ENCODE data around the gene ZBBX. TPM values are rescaled to one million over a fixed set of nuclear protein-coding genes. Genes with fewer than 3 reads are reported as not detected.
"Not testable (repeated sequence)": the region's sequence is repeated elsewhere in the genome, so short reads cannot be mapped to it uniquely, and the experiment has no call there.

Gene ZBBX, protein sequence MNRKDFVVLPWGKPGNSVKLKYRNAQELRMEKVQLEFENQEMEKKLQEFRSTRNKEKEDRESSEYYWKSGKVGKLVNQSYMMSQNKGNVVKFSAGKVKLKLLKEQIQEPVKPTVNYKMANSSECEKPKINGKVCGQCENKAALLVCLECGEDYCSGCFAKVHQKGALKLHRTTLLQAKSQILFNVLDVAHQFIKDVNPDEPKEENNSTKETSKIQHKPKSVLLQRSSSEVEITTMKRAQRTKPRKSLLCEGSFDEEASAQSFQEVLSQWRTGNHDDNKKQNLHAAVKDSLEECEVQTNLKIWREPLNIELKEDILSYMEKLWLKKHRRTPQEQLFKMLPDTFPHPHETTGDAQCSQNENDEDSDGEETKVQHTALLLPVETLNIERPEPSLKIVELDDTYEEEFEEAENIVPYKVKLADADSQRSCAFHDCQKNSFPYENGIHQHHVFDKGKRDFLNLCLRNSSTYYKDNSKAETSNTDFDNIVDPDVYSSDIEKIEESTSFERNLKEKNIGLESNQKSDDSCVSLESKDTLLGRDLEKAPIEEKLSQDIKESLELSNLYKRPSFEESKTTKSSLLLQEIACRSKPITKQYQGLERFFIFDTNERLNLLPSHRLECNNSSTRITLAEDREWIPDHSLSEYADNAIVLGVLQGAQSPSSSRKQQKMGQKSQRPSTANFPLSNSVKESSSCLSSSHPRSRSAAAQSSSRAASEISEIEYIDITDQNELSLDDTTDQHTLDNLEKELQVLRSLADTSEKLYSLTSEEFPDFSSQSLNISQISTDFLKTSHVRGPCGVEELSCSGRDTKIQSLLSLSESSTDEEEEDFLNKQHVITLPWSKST
- polyA plus RNA-seq (ENCODE audit: insufficient read length in 12 of 12) = under 1 TPM in 5 of 12 donors, not detected in 7; 0.08 to 0.19 (median 0.16) TPM
- long read RNA-seq, donor 1 = 0 reads
- long read RNA-seq, donor 2 = 0 reads
- long read RNA-seq, donor 3 = 0 reads
- long read RNA-seq, donor 4 = 0 reads
- long read RNA-seq, donor 5 = 0 reads
- long read RNA-seq, donor 6 = 0 reads
- long read RNA-seq, donor 7 = 0 reads
- long read RNA-seq, donor 8 = 0 reads
- long read RNA-seq, donor 9 = 0 reads
- long read RNA-seq, donor 10 = 0 reads
- long read RNA-seq, donor 11 = 0 reads

DNA sequence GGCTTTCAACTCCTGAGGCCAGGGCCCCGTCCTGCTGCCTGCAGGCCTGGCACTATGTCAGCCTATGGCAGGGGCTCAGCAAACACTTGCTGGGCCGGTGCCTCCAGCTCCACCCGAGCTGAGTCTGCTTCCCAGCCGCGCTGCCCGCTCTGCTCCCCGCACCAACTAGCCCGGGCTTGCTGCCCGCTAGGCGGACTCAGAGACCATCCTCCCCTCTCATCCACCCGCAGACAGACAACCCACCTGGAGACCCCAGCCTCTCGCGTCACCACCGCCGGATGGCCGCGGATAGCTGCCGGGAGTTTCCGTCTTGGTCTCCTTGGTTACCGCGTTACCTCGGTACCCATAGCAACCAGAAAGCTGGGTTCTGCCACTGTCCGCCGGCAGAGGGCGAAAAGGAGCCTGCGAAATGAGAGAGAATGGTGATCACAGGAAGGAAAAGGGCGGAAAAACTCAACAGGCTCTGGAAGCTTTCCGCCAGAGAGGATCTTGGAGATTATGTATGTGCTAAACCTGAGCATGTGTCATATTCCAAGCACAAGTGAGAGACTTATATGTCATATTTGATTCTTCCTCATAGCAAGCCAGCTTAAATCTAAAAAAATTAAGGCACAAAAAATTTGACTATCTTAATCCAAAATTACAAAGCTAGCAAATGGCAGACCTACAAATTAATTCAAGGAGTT is at the start of gene ZBBX:
Gene ZBBX, minus strand, starts transcription at position 294 of the 686 bp plus-strand sequence. CDS start 7,396 bp downstream, outside the sequence.
- peak; percentile 82 for DNase-seq

DNA sequence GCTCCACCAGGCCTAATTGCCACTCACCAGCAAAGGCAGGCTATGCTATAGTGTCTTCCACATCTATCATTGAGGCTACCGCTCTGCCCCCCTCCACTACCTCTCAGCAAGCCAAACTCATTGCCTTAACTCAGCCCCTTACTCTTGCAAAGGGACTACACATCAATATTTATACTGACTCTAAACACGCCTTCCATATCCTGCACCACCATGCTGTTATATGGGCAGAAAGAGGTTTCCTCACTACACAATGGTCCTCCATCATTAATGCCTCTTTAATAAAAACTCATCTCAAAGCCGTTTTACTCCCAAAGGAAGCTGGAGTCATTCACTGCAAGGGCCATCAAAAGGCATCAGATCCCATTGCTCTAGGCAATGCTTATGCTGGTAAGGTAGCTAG is 46.9 kb upstream of the ZBBX start:
- not testable (repeated sequence) for DNase-seq

DNA sequence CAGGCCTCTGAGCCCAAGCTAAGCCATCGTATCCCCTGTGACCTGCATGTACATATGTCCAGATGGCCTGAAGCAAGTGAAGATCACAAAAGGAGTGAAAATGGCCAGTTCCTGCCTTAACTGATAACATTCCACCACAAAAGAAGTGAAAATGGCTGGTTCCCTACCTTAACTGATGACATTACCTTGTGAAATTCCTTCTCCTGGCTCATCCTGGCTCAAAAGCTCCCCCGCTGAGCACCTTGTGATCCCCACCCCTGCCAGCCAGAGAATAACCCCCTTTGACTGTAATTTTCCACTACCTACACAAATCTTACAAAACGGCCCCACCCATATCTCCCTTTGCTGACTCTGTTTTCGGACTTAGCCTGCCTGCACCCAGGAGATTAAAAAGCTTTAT is 42.3 kb upstream of the ZBBX start:
- not testable (repeated sequence) for DNase-seq

DNA sequence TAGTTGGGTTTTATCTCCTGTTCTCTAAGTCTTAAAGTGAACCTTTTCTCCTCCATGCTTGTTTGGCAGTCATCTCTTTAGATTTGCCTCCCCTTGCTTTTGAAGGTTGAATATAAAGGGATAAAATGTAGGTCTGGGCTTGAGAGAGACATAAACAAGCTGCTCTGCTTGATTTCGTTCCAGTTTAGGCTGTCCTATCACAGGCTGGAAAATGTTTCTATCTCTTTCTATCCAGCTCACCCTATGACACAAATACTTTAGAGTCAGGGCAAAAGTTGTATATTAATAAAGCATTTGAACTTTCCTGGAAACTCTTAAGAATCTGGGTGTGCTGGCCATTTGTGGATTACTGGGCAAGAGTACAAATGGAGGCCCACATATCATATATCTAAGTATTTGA is 29.5 kb upstream of the ZBBX start:
- peak; percentile 20 for DNase-seq

DNA sequence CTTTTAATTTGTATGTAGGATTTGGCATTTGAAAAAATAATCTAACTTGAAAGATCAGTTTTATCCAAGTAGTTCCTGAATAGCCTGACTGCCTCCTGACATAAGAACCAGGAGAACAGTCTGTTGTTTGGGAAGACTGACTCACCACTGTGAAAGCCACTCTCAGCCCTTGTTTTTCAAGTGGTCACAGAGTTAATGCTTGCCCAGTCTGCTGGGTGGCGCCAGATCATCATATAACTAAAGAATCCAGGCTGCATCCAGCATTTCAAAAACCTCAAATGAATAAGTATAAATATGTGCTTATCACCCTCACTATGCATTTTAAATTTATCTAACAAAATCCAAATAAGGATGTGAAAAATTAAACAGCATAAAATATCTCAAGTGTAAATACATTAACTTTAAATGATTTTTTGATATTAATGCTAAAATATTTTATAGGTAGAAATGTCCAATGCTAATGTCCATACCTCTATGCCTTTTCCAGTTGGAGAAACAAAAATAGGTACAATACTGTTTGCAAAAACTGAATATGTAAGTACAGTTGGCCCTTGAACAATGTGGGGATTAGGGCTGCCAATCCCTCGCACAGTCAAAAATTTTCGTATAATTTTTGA is 26.9 kb upstream of the ZBBX start:
- DNase-seq = peak; percentile 49

DNA sequence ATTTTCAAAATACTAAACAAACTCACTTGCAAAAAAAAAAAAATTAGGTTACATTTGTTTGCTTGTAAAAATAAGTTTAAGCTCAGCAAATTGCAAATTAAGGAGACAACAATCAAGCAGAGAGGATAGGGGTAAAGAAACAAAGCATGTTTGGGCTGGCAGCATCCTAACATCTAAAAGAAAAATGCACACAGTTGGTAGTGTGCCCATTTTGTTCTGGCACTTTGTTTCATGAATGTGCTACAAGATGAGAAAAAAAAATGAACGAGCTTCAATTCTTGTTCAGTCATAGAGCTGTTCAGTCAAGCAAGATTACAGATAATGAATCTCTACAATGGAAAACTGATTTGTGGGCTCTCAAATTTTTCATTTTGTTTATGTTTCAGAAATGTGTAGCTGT is 17.7 kb upstream of the ZBBX start:
- no peak for DNase-seq

DNA sequence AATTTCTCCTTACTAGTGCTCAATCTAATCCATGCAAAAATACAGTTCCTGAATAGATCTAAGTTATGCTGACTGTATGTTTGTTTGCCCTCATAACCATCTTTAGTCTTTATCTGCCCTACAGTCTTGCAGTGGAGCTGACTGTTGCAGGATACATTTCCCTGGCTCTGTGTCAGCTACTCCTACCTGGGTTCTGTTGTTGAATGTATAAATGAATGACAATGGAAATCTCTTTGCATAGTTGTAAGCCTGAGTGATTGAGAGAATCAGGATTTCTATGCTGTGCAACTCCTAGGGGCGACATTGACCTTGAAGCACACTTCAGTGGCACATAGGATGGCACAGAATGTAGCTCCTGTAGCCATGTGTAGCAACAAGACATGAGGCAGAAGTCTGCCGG is 16.0 kb upstream of the ZBBX start:
- no peak for DNase-seq

DNA sequence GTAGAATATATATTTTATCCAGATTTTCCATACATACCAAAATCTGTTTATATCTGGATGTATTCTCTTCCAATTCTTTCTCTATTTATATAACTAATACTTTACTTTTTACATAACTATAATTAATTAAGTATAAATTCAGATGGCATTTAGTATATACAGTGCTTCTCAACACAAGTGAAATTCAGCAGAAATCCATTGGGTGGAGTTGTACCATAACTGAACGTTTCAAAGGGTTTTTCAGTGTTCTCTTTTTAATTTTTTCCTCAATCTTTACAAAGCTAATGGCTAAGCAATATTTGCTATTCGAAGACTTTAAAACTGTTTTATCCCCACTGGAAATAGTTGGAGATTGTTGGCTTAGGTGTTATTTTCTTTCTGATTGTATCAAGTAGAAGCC is 13.9 kb upstream of the ZBBX start:
- no peak for DNase-seq

DNA sequence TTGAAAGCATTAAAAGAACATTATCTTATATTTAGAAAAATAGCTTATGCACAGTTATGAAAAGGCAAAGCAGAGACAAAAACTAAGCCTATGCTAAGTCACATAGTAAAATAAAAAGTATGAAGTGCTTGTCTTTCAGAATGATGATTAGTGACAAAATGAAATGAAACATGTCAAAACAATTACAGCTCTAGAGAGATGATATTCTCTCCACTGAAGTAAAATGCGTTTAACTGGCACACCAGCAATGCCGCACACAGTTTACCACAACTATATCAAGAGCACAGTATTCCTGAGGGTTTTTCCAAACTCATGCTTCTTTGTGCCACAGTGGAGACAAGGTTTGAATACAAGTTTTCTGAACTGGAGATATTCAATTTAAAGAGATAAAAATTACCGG is 2.1 kb upstream of the ZBBX start:
- DNase-seq = no peak

DNA sequence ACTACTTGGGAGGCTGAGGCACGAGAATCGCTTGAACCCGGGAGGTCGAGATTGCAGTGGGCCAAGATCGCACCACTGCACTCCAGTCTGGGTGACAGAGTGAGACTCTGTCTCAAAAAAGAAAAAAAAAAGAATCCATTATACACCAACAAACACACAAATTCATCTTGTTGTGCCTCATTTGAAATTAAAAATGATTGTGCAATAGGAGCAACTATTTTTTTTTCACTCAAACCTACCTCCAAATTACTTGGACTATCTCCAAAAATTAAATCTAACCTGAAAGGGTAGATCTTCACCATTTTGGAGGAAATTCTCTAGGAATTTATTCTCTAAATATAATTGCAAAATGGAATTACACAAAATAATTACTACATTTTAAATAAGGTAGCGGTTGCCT is 4.6 kb downstream of the ZBBX start:
- DNase-seq = no peak

DNA sequence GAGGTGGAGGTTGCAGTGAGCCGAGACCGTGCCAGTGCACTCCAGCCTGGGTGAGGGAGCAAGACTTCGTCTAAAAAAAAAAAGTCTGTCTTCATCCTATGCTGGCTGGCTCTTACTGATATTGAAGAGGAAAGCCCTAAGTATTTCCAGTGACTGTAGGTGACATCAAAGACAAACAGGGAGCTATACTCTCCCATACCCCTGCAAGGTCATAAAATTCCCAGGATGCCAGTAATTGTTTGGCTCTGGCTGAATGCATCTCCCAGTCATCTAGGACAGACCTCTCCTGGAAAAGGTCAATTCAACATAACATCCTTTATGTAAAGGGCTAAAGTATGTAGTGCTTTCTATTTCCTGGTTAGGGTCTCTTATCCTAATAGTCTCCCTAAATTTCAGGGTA is 8.0 kb downstream of the ZBBX start:
- DNase-seq = no peak

DNA sequence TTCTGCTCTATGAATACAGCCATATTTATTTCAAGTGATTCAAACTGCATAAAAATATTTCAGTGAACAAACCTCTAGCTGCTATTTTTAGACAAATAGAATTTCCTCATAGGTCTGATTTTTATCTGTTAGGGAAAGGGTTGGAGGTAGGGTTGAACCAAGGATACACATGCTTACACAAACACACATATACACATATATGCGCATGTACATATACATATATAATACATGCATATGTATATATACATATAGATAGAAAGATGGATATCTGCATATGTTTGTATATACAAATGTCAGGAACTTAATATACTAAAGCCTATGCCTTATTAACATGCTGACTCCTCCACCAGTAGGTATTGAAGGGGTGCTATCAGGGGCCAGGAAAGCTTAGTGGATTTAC is 18.1 kb downstream of the ZBBX start:
- DNase-seq = no peak

DNA sequence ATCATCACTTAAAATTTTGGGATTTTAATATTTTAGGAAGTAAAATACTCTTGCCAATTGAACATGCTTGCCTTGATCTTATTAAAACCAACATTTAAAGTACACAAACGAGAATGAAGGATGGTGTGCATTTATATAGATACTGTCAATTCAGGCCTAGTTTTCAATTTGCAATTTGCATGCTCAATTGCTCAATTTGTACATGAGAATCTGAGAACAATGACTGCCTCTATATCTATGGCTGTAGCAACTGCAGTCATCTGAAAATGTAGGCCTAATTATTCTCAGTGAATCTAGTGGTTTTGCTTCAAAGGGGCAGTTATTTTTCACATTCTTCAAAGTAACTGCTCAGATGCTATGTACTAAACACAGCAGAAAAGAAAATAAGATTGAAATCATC is 18.8 kb downstream of the ZBBX start:
- no peak for DNase-seq

DNA sequence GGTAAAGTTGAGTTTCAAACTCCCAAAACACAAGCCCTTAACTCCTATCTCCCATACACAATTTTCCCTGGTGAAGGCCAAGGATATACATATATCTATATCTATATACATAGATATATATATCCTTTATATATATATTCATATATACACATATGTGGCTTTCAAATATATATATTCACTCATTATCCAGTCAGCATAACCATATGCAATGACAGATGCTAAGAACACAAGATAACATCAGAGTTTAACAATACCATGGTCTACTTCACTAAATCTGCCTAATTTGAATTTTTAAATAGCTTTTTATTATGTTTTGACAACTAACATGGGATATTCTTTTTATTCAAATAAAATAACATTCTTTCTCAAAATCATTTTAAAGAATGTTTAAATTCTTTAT is 24.7 kb downstream of the ZBBX start:
- DNase-seq = no peak

DNA sequence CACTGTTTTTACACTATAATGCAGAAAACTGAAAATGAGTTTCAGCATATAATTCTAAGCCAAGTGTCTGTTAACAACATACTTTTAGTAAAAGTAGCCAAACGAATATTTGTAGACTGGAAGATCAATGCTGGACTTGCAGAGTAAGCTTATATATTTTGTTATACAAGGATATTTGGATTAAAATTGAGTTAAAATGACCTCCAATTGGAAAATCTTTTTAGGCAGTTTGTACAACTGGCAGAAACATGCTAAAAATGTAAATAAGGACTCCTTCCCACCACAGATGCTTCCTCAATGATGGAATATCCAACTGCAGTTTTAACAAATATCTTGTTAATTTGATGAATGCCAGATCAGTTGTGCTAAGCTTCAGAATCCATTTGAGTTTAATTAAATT is 25.3 kb downstream of the ZBBX start:
- no peak for DNase-seq

DNA sequence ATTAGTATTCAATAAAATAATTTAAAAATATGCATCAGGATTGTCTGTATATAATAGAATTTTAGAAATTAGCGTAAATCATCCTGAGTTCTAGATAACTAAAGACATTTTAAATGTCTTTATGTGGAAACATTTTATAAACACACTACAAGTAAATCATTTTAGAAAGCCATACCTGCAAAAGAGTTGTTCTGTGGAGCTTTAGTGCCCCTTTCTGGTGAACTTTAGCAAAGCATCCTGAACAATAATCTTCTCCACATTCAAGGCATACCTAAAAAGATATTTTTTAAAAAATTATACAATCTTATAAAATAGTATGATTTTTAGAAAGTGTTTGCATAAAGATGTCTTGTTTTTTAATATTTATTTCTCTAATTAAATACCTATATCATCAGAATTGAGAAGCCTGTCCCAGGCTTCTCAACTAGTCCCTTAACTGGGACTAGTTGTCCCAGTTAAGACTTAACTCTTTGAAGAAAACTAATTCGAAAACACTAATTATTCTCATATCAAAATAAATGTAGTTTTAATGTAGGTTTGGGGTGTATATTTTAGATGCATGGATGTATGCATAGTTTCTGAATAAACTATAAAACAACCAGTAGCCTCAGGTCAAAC is 29.7 kb downstream of the ZBBX start:
- DNase-seq = peak; percentile 28

DNA sequence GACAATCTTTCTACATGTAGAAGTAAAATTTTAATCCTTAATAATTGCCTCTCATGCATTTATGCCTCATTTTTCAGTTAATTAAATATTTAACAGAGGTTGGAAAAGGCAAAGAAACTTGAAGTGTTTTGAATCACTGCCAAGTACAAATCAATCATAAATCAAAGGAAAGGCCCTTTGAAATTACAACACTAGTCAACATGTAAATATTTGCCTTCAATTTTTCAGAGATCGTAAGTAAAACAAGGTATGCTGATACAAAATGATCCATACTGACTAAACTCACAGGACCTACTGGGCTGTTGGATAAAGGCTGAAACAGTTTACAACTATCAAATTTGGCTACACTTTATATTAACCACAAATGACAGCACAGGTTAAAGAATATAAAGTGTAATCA is 33.9 kb downstream of the ZBBX start:
- DNase-seq = no peak

DNA sequence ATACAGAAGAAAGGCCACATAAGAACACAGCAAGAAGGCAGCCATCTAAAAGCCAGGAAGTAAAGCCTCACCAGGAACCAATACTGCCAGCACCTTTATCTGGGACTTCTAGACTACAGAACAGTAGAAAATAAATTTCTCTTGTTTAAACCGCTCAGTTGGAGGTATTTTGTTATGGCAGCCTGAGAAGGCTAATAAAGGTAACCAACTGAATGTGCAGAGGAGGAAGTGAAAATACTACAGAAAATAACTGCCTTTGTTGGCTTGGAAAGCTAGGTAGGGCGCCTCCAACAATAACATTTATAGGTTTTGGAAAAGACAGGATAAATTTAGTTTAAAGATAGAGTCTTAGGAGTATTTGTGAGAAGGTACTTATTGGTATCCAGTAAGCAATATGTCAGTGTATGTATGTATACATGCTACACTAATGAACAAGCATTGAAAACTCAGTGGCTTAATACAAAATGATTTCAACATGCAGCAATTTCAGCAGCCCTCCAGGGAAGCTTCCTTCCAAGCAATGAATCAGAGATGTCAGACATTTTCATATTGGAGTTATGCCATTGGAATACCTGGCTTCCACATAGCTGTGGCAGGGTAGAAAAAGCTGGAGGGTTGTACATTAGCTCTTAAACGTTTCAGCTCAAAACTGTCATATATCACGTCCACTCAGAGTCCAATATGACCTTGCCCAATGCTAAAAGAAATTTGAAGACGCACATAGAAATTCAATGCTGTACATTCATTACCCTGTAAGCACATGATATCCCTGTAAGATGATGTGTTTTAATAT is 48.9 kb downstream of the ZBBX start:
- DNase-seq = no peak

DNA sequence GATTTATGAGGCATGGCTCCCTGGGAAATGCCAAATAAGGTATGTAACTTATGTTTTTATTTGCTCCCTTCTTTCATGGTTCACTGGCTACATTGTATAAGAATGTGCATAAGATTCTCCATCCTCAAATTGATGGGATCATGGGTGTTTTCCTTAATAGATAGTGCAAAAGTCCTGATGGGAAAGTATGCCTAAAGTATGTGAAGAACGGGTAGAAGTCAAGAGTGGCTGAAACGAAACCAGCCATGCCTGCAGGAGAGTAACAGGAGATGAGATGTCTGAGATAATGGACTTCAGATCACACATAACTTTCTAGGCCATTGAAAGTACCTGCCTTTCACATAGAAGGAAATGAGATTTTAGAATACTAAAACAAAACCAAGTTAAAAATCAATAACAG is 56.5 kb downstream of the ZBBX start:
- DNase-seq = no peak

DNA sequence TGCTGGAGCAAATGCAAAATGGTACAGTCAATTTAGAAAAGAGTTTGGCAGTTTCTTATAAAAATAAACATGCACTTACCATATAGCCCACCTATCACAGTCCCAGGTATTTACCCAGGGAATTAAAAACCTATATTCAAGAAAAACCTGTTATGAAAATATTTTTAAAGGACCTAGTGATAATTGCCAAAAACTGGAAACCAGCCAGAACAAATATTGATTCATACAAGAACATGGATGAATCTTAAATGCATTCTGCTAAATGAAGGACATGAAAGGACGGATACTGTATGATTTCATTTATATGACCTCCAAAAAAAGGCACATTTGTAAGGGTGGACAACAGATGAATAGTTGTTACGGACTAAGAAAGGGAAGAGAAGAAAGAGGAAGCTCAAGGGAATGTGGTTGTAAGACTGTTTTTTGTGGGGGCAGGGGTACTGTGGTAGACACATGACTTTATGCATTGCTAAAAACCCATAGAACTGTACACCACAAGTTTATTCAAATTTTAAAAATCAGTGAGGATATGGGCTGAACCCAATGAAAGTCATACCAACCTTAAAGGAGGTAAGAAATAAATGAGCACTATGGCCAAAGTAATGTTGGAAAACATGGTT is 61.0 kb downstream of the ZBBX start:
- no peak for DNase-seq
